Transverse colon (tissue), 4 donors: ENCODE measurements around the gene SNTG2. TPM values are rescaled to one million over a fixed set of nuclear protein-coding genes. Genes with fewer than 3 reads are reported as not detected.

Experiments used
- DNase-seq: peaks from one replicate; pipeline ENCODE4 v3.0.0-alpha.2; 2019
- H3K27ac ChIP-seq, 4 donors: fragments of 200-600 bp; sonication (generic); 2 replicates each; pipeline ENCODE4 v1.5.1; 2016 to 2018; ENCODE audit warnings: inconsistent platforms in 4 of 4
- H3K27me3 ChIP-seq: fragments of 200-600 bp; sonication (generic); 2 replicates; pipeline ENCODE4 v1.5.1; 2017; ENCODE audit warnings: inconsistent platforms
- H3K36me3 ChIP-seq, 4 donors: fragments of 200-600 bp; sonication (generic); 2 replicates each; pipeline ENCODE4 v1.5.1; 2017 to 2019; ENCODE audit warnings: inconsistent platforms in 4 of 4
- H3K4me1 ChIP-seq, 4 donors: fragments of 200-600 bp; sonication (generic); 2 replicates each; pipeline ENCODE4 v1.5.1; 2017 to 2020; ENCODE audit warnings: inconsistent platforms in 4 of 4
- H3K4me3 ChIP-seq, 4 donors: fragments of 200-600 bp; sonication (generic); 1 replicate in 1 of 4; 2 replicates in 3 of 4; pipeline versions ENCODE4 v1.5.1 to v1.6.1; 2017 to 2019; ENCODE audit warnings: inconsistent platforms in 4 of 4
- H3K9me3 ChIP-seq, 2 donors: fragments of 200-600 bp; sonication (generic); 2 replicates each; pipeline ENCODE4 v1.5.1; 2017 to 2019; ENCODE audit warnings: inconsistent platforms in 2 of 2
- CTCF ChIP-seq, 5 experiments: fragments of 200-600 bp in 3 of 5; fragments of 450-650 bp in 2 of 5; sonication (generic) in 3 of 5; IDR thresholded peaks; 1 replicate in 2 of 5; 2 replicates in 3 of 5; pipeline ENCODE4 v1.5.1; 2016 to 2017; ENCODE audit warnings: antibody characterized with exemption in 5 of 5, inconsistent platforms in 3 of 5, mild to moderate bottlenecking in 2 of 5, moderate library complexity in 1 of 5
- EP300 ChIP-seq: sonication (generic); formaldehyde crosslinking; IDR thresholded peaks from one replicate; pipeline ENCODE4 v1.6.1; 2017; ENCODE audit warnings: antibody characterized with exemption, low read depth
- POLR2A ChIP-seq: fragments of 450-650 bp; IDR thresholded peaks from one replicate; pipeline ENCODE4 v1.6.1; 2016; ENCODE audit warnings: antibody characterized with exemption, mild to moderate bottlenecking, moderate library complexity
- POLR2AphosphoS5 ChIP-seq, 3 donors: sonication (generic); formaldehyde crosslinking; IDR thresholded peaks; one replicate each; pipeline ENCODE4 v1.6.1; 2016; ENCODE audit warnings: antibody characterized with exemption in 3 of 3
- WGBS, 2 donors: methylation state at CpG; one replicate each; pipeline ENCODE4 v1.1.5; 2018; ENCODE audit warnings: low coverage in 1 of 2; 5-methylcytosine and 5-hydroxymethylcytosine counted together
- in situ Hi-C, 4 donors: fragments of 200-750 bp; cut with MboI; loops; one replicate each; pipeline versions ENCODE4 v1.15.0 to v1.15.1; 2017; ENCODE audit warnings: low sequenced_read_pairs in 3 of 4, low pct_ligation_motif_present in 1 of 4, low pct_unique_long_range_greater_than_20kb in 1 of 4
- intact Hi-C: fragments of 100-400 bp; cut with DNase I; formaldehyde crosslinking; loops from one replicate; pipeline ENCODE4 v1.15.1; 2023; ENCODE audit warnings: low total_unique reads
- total RNA-seq, 4 donors: library from RNA; depleted of rRNA; stranded (reverse); fragments of >200 nt; gene quantifications; one replicate each; pipeline ENCODE4 v1.1.0, GENCODE V29; 2016

SNTG2 gene
- total RNA-seq, 4 donors from 2014 or later, result 0.55 to 4.9 (median 1.5) TPM

DNA sequence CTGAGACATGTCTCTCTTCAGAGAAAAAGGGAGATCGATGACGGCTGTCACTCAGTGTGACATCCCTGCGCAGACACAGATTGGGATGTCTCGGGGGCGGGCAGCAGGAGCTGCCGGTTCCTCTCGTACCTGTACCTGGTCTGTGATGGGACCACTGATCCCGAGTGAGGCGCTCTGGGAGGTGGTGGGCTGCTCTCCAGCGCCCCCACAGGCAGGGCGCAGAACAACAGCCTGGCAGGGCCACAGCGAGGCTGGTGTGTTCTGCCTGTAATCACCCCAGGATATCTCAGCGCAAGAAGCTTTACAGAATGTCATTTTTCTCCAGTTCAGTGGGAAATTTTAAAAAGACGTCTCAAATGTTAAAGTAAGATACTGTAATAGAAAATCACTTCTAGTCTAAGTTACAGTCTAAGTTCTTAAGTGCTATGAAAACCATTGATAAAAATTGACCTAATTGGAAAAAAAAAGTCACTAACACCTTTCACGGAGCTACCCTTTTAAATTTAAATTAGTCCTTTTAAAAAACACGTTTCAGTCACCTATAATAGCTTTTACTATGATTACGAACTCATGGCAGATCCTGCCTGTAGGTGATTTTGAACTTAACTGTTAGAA is 189.8 kb downstream of the SNTG2 start:
- 35 to 42% methylated on average over 7 to 17 of the region's 17 CpGs for WGBS, 2 donors
- Histone ChIP-seq H3K27ac (no peak overlapping the region), H3K4me1 (no peaks in the 10 kb centered on the region), H3K4me3 (no peak overlapping the region), H3K9me3 (no peaks in the 10 kb centered on the region), H3K27me3 (no peaks in the 10 kb centered on the region), H3K36me3 (no peaks in the 10 kb centered on the region)
- TF ChIP-seq CTCF (IDR thresholded peaks at IDR 0.05), result peak; percentile 52 to 92 (median 70)
- TF ChIP-seq POLR2A, result no peak
- intact Hi-C loops (no loop called here), in situ Hi-C loops (no loop called here)
- DNase-seq, result no peak

DNA sequence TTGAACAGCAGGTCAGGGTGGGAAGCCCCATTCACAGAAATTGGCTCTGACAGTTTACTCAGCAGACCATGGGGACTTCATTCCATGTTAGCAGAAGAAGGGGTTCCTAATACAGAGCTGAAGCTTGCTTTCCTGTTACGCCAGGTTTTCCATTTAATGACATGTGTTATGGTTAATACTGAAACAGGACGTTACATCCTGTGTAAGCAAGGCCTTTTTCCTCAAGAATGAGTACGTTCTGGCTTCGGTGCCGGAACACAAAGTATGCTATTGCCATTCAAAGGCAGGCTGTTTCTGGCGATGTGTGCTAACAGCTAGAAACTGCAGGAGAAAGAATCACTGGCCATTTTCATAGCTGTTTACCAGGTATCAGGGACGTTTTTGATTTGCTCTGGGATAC is 190.4 kb downstream of the SNTG2 start:
- Histone ChIP-seq H3K27ac (no peak overlapping the region), H3K36me3 (no peaks in the 10 kb centered on the region), H3K27me3 (no peaks in the 10 kb centered on the region), H3K4me1 (no peaks in the 10 kb centered on the region), H3K4me3 (no peak overlapping the region), H3K9me3 (no peaks in the 10 kb centered on the region)
- intact Hi-C loops (no loop called here), in situ Hi-C loops (no loop called here)
- WGBS, 2 donors, result 61 to 79% methylated on average over 7 of the region's 7 CpGs
- TF ChIP-seq POLR2A (no peak), EP300 (no peak), POLR2AphosphoS5 (IDR thresholded peaks at IDR 0.05) (no peak)
- no peak for DNase-seq

GRCh38 chr2:1143129-1143528 is 192.5 kb downstream of the SNTG2 start:
- in situ Hi-C loops, result no loop called here
- no peaks in the 10 kb centered on the region for H3K27me3 ChIP-seq

GRCh38 chr2:1147873-1148612 is 197.4 kb downstream of the SNTG2 start:
- no peaks in the 10 kb centered on the region for H3K4me1 ChIP-seq
- H3K27me3 ChIP-seq, result no peaks in the 10 kb centered on the region
- H3K4me3 ChIP-seq, result no peak overlapping the region
- H3K36me3 ChIP-seq, result no peaks in the 10 kb centered on the region
- WGBS, 2 donors, result 43% methylated on average over 5 of the region's 5 CpGs; no CpG with 5 or more reads in 1 of the 2 donors
- intact Hi-C loops (no loop called here), in situ Hi-C loops (no loop called here)
- TF ChIP-seq POLR2AphosphoS5 (IDR thresholded peaks at IDR 0.05) (no peak), CTCF (IDR thresholded peaks at IDR 0.05) (no peak), POLR2A (no peak), EP300 (no peak)
- DNase-seq, result no peak
- H3K27ac ChIP-seq, result no peak overlapping the region
- no peaks in the 10 kb centered on the region for H3K9me3 ChIP-seq

More at GRCh38 chr2:1143129-1143528, 192.5 kb downstream of the SNTG2 start:
- Histone ChIP-seq H3K9me3 (no peaks in the 10 kb centered on the region), H3K4me1 (no peaks in the 10 kb centered on the region), H3K27ac (no peak overlapping the region), H3K4me3 (no peak overlapping the region), H3K36me3 (no peaks in the 10 kb centered on the region)
- DNase-seq, result no peak
- intact Hi-C loops, result no loop called here
- TF ChIP-seq CTCF (IDR thresholded peaks at IDR 0.05), result no peak
- no peak for TF ChIP-seq EP300
- TF ChIP-seq POLR2AphosphoS5 (IDR thresholded peaks at IDR 0.05), result no peak
- no peak for TF ChIP-seq POLR2A
- 79 to 88% methylated on average over 1 of the region's 1 CpG for WGBS, 2 donors
